Heart left ventricle (tissue), 13 donors: ENCODE data around the gene GRK5.

Source experiments
- CTCF ChIP-seq, 12 donors: fragments of 200-600 bp; sonication (generic) in 4 of 12; IDR thresholded peaks; one replicate each; pipeline versions ENCODE4 v1.5.0 to v1.8.0; 2018 to 2022; ENCODE audit warnings: antibody characterized with exemption in 12 of 12, mild to moderate bottlenecking in 5 of 12
- POLR2A ChIP-seq, 2 donors: fragments of 450-650 bp; IDR thresholded peaks; one replicate each; pipeline ENCODE4 v1.6.1; 2017; ENCODE audit warnings: antibody characterized with exemption in 2 of 2, mild to moderate bottlenecking in 2 of 2, moderate library complexity in 2 of 2
- donor health status: ischemic (EF 13 %, LVEDD 7.1; RV severe dilation, severe dysfunction).
- donor health status: DM: no; HTN: yes; CAD: no.
- donor health status: DM: no; HTN: no; CAD: no.
- donor health status: ischemic (EF 25% LVEDD 6.9; RV normal size, moderate dysfunction).
- donor health status: ischemic (EF 25% LVEDD 5.7; RV mildly dilated, moderate dysfunction).
- donor health status: ischemic (EF 35%, LVEDD 5.7; RV mildly dilated, moderate dysfunction).
- donor health status: nonischemic (EF 11% LVEDD 7.7; RV severe dilation, severe dysfunction).
- donor health status: DM: yes; HTN: yes; CAD: no.
- donor health status: PGD.
- donor health status: ischemic (EF 29% LVEDD 5.4; RV normal size, mild dysfunction).
- donor health status: nonischemic (EF 23%, LVEDD 6.1; RV moderate dilation, normal function).

DNA sequence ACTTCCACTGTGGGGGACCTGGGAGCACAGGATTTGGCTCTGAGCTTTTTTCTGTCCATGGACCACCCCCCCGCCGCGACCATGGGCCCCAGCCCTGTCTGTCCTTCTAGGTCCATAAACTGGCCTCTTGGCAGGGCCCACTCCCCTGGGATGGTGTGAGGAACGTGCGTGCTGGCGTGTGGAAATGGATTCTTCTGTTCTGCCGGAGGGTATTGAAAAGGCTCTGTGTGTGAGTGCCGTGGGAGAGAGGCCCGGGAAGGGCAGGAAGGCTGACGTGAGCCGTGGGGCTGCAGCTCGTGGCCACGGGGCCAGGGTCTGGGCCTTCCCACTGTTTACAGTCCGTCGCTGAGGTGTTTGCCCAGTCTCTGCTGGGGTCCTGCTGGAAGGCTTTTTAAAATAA lies 123.7 kb downstream of the GRK5 start:
- no peak for TF ChIP-seq POLR2A (IDR thresholded peaks at IDR 0.05)
- TF ChIP-seq CTCF (IDR thresholded peaks at IDR 0.05): no peak
